HG03280 (cell line): ENCODE data around the gene PBX1.

Experiments used
- ATAC-seq: cut with Tn5 transposase; IDR thresholded peaks from one replicate; pipeline ENCODE4 v1.9.1; 2021; ENCODE audit warnings: mild to moderate bottlenecking, moderate library complexity; ENCODE audit not compliant: unreplicated experiment

Gene PBX1

DNA sequence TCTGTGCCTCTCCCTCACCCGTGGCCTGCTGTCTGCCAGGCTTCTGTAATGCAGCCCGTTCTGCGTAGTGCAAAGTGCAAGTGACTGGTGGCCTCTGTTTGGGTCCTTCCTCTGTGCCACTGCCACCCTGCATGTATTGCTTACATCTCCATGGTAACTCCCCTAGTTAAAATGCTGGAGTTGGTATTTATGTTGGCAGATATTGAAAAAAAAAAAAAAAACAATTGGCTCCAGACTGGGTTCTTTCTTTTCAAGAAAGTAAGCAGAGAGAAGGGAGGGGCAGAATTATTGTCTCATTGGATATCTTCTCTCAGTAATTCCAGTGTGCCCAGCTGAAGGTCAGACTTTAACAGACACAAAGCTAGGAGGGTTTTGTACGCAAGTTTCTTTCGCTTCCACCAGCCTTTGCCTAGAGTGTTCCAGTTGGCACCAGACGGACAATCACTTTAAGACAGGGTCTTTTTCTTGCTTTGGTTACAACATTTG is 242.3 kb downstream of the PBX1 start:
- no peak for ATAC-seq

DNA sequence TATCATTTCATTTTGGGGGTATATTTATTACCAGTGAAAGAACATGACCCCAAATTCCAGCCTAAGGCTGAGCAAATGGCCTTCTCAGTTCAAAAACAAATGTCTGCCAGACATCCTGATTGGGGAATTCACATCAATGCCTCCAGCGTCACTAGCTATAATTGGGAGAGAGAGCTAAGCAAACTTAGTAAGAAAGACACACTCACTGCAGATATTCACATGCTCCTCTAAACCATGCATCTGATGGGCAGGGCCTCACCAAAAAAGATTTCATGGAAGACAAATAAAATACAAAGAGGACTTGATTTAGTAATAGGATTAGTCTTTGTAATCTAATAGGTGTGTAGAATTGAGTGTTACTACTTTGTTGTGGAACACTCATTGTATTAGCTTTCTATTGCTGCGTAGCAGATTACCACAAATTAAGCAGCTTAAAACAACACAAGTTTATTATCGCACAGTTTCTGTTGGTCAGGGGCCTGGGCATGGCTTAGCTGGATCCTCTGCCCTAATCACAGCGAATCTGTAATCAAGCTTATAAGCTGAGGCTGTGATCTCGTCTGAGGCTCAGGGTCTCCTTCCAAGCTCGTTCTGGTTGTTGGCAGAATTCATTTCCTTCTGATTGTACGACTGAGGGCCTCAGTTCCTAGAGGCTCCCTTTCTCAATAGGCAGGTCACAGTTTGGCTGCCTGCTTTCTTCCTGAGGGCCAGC is 243.0 kb downstream of the PBX1 start:
- no peak for ATAC-seq

DNA sequence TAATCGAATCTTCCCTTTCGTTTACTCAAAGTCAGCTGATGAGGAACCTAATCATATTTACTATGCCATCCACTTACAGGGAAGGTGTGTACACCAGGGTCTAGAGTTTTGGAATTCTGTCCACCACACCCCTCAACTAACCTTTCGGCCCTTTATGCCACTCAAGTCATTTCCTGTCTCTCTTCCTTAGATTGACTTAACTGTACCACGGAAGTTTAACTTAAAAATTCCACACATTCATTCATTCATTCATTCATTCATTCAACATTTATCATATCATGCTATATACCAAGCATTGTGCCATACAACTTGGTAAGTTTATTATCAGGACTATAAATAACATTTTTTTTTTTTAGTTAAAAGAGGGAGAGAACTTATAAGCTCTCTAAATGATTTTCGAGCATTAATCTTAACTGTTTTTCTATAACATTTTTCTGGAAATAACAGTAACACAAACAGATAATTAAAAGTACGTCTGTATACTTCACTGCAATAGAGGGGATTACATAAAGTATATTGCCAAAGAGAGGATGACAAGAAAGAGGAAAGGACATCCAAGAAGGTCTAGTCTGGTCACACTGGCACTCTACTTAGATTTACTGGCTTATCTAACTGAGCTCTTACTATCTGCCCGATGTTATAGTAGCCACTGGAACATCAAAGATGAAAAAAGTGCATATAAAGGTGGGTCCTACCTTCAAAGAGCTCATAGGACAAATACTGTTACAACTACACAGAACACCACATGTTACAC is 243.7 kb downstream of the PBX1 start:
- ATAC-seq = no peak

DNA sequence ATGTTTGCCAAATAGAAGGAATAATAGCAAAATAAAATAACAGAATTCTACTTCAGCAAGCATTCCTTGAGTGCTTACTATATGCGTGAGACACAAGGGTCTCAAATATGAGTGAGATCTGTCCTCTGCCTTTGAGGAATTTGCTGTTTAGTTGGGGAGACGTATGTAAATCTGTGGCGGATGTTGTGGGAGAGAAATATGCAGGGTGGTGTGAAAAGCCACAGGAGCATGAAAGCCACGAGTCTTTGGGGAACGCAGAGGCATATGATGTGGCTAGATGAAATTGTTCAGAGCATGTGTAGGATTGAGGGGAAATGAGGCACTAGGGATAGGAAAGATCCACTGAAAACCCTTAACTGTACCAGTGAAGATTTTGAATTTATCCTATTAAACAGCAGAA is 244.4 kb downstream of the PBX1 start:
- ATAC-seq = no peak

DNA sequence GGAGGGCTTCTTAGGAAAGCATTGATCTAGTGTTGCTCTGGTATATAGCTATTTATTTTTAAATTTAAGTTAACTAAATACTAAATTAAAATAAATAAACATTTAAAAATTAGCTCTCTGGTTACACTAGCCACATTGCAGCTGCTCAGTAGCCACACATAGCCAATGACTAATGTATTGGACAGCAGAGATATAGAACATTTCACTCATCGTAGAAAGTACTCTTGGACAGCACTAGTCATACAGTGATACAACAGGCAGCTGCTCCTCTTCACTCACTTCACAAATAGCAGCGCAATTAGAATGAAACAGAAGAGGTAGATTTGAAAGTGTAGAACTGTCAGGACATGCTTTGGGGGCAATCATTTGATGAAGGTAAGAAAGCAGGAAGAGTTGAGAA is 245.4 kb downstream of the PBX1 start:
- no peak for ATAC-seq

DNA sequence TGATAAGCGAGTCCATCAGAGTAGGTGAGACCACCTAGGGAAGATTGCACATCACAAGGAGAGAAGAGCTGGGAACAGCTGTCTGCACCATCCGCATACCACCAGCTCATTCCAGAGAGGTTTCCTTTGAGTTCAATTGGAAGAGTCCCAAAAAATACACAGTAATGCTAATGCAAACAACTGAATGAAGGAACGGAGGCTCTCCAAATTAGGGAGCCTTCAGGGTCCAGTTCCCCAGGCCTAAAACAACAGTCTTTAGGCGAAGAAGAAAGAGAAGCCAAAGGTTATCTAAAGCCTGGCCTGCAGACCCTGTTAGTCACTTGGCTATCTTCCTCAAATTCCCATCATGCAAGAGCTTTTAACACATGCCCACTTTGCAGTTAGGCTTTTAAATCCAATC is 246.4 kb downstream of the PBX1 start:
- no peak for ATAC-seq

DNA sequence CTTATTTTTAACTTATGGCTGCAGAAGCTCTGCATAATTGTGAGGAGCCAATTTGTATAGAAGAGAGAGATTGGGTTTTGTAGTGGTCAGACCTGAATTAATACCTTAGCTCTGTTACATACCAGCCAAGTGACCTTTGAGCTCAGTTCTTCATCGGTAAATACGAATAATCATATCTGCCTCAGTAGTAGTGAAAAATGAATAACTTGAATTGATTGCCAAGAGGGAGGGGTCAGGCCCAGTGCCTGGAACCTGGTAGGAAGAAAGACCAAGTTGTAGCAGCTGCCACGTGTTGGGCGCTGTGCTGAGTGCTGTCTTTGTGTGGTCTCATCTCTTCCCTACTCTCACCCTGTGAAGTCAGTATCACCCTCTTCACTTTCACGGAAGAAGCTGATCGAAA is 247.5 kb downstream of the PBX1 start:
- ATAC-seq = no peak

DNA sequence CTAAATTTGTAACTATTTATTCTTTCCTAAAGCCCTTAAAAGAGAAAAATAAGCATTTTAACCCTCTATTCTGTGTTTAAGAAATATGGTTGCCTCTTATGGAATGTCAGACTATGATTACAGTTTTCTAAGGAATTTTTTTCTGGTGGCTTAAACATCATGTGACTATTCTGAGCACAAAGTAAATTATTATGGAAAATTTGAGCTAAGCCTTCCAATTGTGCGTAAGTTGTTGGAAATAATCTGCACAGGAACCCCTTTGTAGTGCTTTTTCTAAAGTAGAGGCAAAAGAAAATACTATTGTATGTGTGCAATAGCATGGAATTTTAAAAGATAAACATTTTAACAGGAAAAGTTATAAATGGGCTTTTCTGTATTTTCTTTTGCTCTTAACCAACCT is 254.8 kb downstream of the PBX1 start:
- ATAC-seq = no peak

DNA sequence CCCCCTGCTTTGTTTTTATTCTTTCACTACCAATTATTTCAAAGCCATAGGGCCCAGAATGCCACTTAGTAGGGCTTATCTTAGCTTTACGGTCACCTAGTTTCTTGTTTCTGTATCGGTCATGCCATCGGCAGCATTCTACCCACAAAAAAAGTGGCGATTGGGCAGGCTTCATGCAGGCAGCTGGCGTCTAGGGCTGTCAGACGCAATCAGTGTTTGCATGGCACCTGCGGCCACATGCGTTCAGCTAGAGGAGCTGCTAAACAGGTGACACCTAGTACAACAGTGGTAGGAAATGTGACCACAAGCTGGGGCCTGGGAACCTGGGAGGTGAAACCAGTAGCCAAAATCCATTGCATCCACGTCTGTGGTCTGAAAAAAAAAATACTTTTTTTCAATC is 262.7 kb downstream of the PBX1 start:
- no peak for ATAC-seq

DNA sequence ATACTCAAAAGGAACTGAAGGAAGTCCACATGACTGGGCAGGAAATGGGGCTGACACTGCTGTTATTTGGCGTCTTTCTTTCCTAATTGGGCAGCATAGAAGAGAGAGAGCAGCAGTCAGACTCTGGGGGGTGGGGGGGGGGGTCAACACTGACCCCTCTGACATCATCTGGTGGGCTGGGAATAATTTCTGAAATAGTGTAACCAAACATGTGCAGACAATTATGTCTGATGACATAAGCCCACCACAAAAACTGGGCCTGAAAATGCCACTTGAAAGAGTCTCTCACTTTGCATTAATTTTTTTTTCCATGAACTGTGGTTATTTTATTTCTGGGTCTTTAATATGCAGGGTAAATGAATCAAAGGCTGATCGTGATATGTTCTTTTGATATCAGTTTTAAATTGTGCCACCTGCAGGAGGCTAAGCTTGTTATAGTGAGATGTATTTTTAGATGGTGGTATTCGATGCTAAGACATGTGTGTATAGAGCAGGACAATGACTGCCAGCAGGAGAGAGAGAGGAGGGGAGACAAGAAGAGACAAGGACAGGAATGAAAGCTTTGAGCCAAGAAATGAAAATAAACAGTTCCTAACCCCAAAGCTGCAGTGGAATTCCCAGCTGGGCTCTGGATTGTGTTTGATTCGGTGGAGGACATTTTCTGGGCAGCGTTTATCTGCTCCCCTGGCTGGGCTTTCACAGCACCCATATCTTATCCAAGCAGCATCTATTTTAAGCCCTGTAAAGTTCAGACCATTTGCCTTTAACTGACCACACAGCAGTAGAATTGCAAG is 264.7 kb downstream of the PBX1 start:
- no peak for ATAC-seq

DNA sequence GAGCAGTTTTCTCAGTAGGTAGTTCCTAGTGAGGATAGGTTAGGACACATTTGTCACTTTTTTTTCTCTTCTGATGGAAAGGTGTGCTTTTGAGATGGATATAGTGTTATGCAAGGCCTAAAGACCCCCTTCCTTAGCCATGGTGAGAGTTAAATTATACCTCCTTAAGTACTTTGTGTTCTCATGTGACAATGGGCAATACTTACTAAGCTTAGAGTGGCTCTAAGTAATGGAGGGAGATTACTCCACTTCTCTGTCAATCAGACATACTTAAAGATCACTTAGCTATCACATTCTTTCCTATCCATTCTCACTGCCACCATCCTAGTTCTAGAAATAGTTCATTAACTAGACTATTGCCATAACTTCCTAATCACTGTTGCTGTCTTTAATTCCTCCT is 265.6 kb downstream of the PBX1 start:
- no peak for ATAC-seq

DNA sequence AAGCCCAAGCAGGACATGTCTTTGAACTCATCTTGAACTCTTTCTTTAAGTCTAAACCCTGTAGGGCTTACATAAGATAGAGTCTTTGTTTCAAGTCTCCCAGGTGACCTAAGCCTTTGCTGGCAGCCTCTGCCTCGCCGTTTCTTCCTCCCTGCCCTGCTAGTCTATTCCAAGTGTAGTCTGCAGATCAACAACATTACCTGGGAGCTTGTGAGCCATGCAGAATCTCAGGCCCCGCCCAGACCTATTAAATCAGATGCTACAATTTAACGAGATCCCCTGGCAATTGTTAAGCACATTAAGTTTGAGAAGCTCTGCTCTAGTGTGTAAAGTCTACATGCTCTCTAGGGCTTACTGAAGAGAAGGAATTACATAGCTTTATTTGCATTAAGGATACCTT is 271.6 kb downstream of the PBX1 start:
- no peak for ATAC-seq

DNA sequence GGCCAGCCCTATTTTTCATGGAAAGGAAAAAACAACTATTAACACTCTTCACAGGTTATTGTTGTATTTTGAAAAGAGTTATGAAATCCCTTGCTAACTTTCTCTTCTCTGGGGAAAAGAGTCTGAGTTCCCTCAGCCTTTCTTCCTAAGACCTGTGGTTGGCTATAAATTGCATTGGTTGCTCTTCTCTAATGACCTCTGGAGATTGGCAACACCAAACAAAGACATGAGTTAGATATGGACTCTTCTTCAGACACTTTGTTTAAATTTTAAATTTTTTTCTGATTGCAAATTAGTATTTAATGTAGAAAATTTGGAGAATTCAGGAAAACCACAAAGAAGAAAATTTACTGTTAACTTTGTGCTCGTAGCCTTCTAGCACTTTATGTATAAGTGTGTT is 275.7 kb downstream of the PBX1 start:
- ATAC-seq = no peak

DNA sequence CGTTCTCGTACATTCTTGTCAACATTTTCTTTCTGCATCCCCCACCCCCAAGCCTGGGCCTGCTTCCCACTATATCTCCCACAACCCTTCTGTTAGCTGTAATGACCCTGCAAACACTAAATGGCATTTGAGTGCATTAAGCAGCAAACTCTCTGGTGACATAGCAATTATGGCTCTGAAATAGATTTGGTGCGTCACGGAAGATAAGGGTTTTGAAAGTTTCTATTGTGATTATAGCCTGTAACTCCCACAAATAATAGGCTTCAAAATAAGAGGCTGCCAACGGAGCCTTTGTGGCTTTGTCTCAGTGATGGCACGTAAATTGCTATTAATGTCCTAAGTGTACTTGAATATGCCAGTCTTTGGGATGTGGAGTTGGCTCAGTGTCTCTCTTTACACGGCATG is 277.6 kb downstream of the PBX1 start:
- no peak for ATAC-seq

DNA sequence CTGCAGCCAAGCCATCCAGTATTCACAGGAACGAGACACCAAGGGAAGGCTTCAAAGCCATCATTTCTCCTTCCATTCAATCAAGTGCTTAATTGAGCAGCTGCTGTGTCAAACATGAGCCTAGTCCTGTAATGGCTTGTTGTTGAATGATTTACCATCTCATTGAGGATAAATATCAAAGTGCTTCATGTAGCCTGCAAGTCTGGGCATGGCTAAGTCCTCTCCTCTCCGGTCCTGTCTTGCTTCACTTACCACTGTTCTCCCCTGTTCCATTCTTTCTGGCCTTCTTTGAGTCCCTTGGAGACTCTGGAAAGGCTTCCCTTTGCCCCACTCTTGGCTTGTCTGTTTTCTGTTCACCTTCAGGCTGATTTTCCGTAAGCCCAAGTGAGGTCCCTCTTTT is 279.8 kb downstream of the PBX1 start:
- no peak for ATAC-seq

DNA sequence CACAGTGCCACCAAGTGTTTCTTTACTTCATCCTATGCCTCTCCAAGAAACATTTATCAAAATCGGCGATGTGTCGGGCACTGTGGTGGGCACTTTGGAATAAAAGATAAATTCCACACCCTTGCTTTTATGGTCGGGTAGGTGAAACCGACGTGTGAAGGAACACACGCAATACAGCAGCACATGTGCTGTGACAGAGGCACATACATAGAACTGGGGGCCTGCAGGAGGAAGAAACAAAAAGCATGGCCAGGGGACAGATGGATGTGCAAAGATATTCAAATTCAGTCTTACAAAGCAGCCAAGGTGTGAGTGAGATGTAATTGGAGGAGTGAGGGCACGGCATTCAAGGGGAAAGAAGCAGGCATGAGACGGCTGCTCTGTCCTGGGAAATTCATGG is 282.0 kb downstream of the PBX1 start:
- no peak for ATAC-seq

DNA sequence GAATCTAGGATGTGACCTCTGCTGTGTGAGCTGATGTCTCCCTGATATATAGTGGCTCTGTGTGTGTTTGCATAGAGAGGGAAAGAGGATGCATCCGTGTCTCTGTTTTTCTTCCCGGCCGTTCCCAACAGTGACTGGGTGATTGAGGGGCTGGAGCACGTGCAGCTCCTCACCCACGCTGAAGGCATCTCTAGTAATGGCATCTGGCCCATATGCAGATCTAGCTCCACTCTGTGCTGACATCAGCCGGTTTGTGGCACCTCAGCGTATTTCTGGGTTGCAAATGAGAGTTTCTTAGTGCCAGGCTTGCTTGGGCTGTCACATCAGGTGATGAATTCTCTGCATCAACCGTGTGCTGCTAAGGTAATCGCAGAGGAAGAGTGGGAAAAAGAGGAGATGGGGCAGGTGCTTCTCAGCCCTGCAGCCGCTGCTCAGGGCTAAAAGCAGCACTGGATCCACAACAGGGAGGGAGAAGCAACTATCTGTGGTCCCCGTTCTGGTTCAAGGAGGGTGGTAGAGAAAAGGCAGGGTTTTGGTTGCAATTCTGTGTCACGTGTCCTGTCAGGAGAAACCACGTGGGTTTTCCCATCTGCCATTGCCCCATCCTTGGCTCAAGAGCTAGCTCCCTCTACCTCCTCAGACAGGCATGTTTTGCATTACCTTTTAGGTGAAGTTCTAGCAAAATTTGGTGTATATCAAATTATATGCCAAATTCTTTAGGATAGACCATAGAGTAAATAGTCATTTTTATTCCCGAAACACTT is 282.9 kb downstream of the PBX1 start:
- ATAC-seq = no peak

DNA sequence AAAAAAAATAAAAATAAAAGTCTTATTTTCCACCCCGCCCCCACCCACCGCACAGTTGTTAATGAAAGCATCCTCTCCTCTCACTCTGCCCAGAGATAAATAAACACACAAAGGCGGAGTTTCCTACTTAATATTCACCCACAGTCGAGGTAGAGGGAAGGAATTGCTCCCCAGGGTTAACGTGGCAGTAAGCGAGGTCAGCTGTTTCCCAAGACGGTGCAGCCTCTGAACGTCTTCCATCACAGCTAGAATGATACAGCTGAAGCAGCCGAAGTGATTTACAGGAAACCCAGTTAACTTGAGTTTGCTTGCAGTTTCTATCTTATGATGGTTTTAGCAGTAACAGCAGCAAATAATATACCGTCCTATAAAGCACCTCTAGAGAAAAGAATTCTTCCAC is 283.9 kb downstream of the PBX1 start:
- ATAC-seq = no peak

DNA sequence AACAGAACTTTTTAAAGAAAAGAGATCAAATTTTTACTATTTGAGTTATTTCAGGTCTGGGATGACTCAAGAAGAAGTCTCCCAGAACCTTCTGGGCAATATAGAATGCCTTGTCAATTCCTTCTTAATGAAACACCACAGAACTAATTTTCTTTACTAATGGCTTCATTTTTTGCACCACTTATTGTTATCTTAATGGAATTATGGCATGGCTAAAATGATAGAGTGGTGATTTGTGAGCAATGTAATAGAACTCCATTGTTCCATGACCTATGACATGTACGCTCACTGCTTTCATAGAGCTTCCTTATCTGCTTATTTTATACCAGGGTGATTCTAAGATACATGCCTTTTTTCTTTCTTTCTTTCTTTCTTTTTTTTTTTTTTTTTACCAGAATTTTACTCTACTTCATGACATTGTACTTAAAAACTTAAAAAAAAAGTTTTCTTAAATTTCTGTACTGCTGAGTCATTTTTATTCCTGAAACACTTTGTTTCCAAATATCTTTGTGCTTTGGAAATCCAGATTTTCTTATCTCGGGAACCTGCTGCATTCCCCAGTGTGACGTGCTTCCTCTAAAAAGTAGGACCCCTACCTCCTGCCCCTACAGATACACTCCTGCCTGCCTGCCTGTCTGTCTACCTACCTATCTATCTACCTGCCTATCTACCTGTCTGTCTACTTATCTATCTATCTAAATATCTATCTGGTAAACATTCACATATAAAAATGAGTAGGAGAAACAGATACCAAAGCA is 284.9 kb downstream of the PBX1 start:
- ATAC-seq = no peak
